RWPE2 (cell line): ENCODE measurements around the gene XRCC3.

Experiments used
- ATAC-seq: fragments of 200-7000 bp; cut with Tn5 transposase; 3 replicates; pipeline ENCODE4 v1.9.1; 2021; ENCODE audit warnings: low read depth
- DNase-seq: peaks from one replicate; pipeline ENCODE4 v3.0.0-alpha.2; 2020; ENCODE audit warnings: low spot score
- H3K27ac ChIP-seq: fragments of 450-650 bp; 2 replicates; pipeline ENCODE4 v1.5.1; 2017; ENCODE audit warnings: mild to moderate bottlenecking; ENCODE audit not compliant: poor library complexity, severe bottlenecking
- H3K27me3 ChIP-seq: fragments of 250-450 bp; sonication (Bioruptor Pico); 2 replicates; pipeline ENCODE4 v1.5.1; 2021; ENCODE audit warnings: mild to moderate bottlenecking, moderate library complexity; ENCODE audit not compliant: insufficient read depth, poor library complexity, severe bottlenecking
- H3K36me3 ChIP-seq: fragments of 250-450 bp; sonication (Bioruptor Pico); 2 replicates; pipeline ENCODE4 v1.5.1; 2020; ENCODE audit warnings: low read depth, mild to moderate bottlenecking, moderate library complexity
- H3K4me1 ChIP-seq: fragments of 250-450 bp; sonication (Bioruptor Pico); 2 replicates; pipeline ENCODE4 v1.5.1; 2021; ENCODE audit warnings: mild to moderate bottlenecking, moderate library complexity; ENCODE audit not compliant: insufficient read depth, poor library complexity, severe bottlenecking
- H3K4me3 ChIP-seq: fragments of 250-450 bp; sonication (Bioruptor Pico); 2 replicates; pipeline ENCODE4 v1.5.1; 2021; ENCODE audit warnings: mild to moderate bottlenecking, moderate library complexity; ENCODE audit not compliant: severe bottlenecking
- H3K9me3 ChIP-seq: fragments of 250-450 bp; sonication (Bioruptor Pico); 2 replicates; pipeline ENCODE4 v1.5.1; 2021; ENCODE audit warnings: mild to moderate bottlenecking, moderate library complexity; ENCODE audit not compliant: severe bottlenecking
- CTCF ChIP-seq: fragments of 450-650 bp; IDR thresholded peaks from one replicate; pipeline ENCODE4 v1.5.1; 2017; ENCODE audit warnings: mild to moderate bottlenecking, moderate library complexity; ENCODE audit not compliant: poor library complexity, severe bottlenecking

Gene XRCC3

DNA sequence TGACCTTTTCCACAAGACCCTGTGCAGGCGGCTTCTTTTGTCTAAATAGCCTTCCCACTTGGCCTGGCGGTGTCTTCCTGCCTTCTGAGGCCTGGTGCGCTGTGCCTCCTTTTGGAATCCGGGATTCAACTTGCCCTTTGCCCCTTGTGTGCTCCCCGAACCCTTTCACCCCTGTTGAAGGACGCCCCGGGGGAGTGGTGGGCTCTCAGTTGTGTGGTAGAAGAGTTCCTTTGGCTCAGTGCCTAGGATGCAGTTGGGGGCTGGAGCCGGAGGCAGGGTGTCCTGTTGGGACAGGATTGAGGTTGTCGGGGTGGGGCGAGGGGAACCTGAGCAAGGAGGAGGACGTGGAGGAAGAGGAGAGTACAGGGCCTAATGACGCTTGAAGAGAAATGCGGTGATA is 51.7 kb downstream of the XRCC3 start:
- ATAC-seq (no peak), DNase-seq (no peak)
- H3K36me3 ChIP-seq = peaks cover 93% of the 10 kb centered on the region
- no peaks in the 10 kb centered on the region for H3K4me1 ChIP-seq
- H3K27me3 ChIP-seq = no peaks in the 10 kb centered on the region
- TF ChIP-seq CTCF = no peak
- no peaks in the 10 kb centered on the region for H3K9me3 ChIP-seq
- H3K27ac ChIP-seq = no peak overlapping the region
- no peak overlapping the region for H3K4me3 ChIP-seq

- H3K9me3 ChIP-seq = no peaks in the 10 kb centered on the region
- H3K27me3 ChIP-seq = no peaks in the 10 kb centered on the region
- no peak overlapping the region for H3K27ac ChIP-seq
- ATAC-seq (no peak), DNase-seq (no peak)
- no peak for TF ChIP-seq CTCF
- H3K4me3 ChIP-seq = no peak overlapping the region
- H3K4me1 ChIP-seq = no peaks in the 10 kb centered on the region
- peaks cover 90% of the 10 kb centered on the region for H3K36me3 ChIP-seq
Observed at GRCh38 chr14:103662591-103662990, 52.7 kb downstream of the XRCC3 start.

GRCh38 chr14:103662029-103662428 is 53.2 kb downstream of the XRCC3 start:
- Histone ChIP-seq H3K36me3 (peaks cover 90% of the 10 kb centered on the region), H3K4me1 (no peaks in the 10 kb centered on the region), H3K4me3 (no peak overlapping the region), H3K9me3 (no peaks in the 10 kb centered on the region), H3K27me3 (no peaks in the 10 kb centered on the region), H3K27ac (no peak overlapping the region)
- ATAC-seq (peak; percentile 13; the same call in 1 of the 3 replicates), DNase-seq (no peak)
- TF ChIP-seq CTCF = no peak

DNA sequence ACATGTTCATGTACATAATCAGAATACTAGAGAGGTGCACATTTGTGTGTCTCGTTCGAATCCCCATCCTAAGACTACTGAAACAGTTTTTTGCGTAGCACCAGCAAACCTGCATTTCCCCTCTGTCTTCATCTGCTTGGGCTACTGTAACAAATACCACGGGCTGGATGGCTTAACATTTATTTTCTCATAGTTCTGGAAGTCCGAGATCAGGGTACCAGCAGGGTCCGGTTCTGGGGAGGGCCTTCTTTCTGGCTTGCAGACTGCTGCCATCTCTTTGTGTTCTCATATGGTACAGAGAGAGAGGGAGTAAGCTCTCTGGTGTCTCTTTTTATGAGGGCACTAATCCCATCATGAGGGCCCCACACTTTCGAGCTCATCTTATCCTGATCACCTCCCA is 55.6 kb downstream of the XRCC3 start:
- peaks cover 97% of the 10 kb centered on the region for H3K36me3 ChIP-seq
- no peak for TF ChIP-seq CTCF
- DNase-seq = no peak
- no peak overlapping the region for H3K27ac ChIP-seq
- H3K4me3 ChIP-seq = no peak overlapping the region
- no peak for ATAC-seq
- H3K27me3 ChIP-seq = no peaks in the 10 kb centered on the region
- H3K9me3 ChIP-seq = no peaks in the 10 kb centered on the region
- H3K4me1 ChIP-seq = no peaks in the 10 kb centered on the region

DNA sequence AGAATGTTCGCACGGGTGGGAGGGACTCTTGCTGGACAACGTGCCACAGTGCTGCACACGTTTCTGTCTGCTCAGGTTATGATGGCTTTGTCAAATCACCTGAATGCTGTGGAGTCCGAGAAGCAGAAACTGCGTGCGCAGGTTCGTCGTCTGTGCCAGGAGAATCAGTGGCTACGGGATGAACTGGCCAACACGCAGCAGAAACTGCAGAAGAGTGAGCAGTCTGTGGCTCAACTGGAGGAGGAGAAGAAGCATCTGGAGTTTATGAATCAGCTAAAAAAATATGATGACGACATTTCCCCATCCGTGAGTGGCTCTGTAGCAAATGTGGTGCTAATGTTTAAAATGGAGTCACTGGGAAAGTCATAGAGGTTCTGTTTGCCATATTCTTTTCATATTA is 57.8 kb downstream of the XRCC3 start:
- H3K27me3 ChIP-seq = no peaks in the 10 kb centered on the region
- ATAC-seq = no peak
- no peak overlapping the region for H3K4me3 ChIP-seq
- H3K27ac ChIP-seq = no peak overlapping the region
- no peaks in the 10 kb centered on the region for H3K9me3 ChIP-seq
- peaks cover 3% of the 10 kb centered on the region for H3K4me1 ChIP-seq
- no peak for DNase-seq
- no peak for TF ChIP-seq CTCF
- peaks cover 97% of the 10 kb centered on the region for H3K36me3 ChIP-seq
